Esophagus muscularis mucosa (tissue), 4 donors: ENCODE results near the gene ACADSB.

Experiments
- CTCF ChIP-seq, 3 experiments: fragments of 200-600 bp in 2 of 3; fragments of 450-650 bp in 1 of 3; sonication (generic) in 2 of 3; IDR thresholded peaks; one replicate each; pipeline ENCODE4 v1.5.1; 2017 to 2019; ENCODE audit warnings: antibody characterized with exemption in 3 of 3, mild to moderate bottlenecking in 2 of 3, moderate library complexity in 1 of 3
- EP300 ChIP-seq: sonication (generic); formaldehyde crosslinking; IDR thresholded peaks from one replicate; pipeline ENCODE4 v1.6.1; 2017; ENCODE audit warnings: antibody characterized with exemption
- POLR2A ChIP-seq: fragments of 450-650 bp; IDR thresholded peaks from one replicate; pipeline ENCODE4 v1.6.1; 2017; ENCODE audit warnings: antibody characterized with exemption, moderate library complexity, mild to moderate bottlenecking, low read depth

- no peak for TF ChIP-seq CTCF (IDR thresholded peaks at IDR 0.05)
- TF ChIP-seq POLR2A: no peak
- no peak for TF ChIP-seq EP300
These were observed 18.5 kb upstream of the ACADSB start for GRCh38 chr10:122990278-122990677.
